Kidney tubule cell (primary cell): ENCODE data around the gene TSR2.
"Not testable (repeated sequence)": the region's sequence is repeated elsewhere in the genome, so short reads cannot be mapped to it uniquely, and the experiment has no call there.

Experiments used
- DNase-seq: peaks from one replicate; pipeline ENCODE4 v3.0.0-alpha.2; 2018; ENCODE audit warnings: low spot score

The TSR2 gene

GRCh38 chrX:54473993-54474859 lies 34.0 kb downstream of the TSR2 start:
- peak; percentile 84 for DNase-seq

GRCh38 chrX:54479136-54480111 lies 39.2 kb downstream of the TSR2 start:
- no peak for DNase-seq

- no peak for DNase-seq
Observed at GRCh38 chrX:54482839-54483593, 42.8 kb downstream of the TSR2 start.

- DNase-seq: no peak
Observed at GRCh38 chrX:54483946-54484345, 43.7 kb downstream of the TSR2 start.

DNA sequence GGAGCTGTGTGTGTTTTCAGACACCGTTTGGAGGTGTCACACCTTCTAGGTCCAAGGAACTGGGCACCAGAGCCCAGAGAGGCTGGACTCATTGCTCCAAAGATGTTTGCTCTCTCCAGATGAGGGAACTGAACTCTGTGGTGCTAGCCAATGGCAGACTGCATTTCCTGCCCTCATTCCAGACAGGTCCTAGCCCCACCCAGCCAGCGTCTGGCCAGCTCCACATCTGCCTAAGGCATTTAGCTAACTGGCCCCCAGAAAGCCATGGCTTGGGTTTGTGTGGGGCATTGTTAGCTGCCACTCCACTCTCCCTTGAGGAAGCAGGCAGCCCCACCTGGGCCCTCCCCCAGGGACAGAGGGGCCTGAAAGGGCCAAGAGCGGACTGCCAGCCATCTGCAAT lies 44.5 kb downstream of the TSR2 start:
- DNase-seq: no peak

DNA sequence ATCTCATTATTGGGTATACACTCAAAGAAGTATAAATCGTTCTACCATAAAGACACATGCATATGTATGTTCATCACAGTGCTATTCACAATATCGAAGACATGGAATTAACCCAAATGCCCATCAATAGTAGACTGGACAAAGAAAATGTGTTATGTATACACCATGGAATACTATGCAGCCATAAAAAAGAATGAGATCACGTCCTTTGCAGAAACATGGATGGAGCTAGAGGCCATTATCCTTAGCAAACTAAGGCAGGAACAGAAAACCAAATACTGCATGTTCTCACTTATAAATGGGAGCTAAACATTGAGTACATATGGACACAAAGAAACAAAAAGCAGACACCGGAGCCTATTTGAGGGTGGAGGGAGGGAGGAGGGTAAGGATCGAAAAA lies 49.6 kb downstream of the TSR2 start:
- not testable (repeated sequence) for DNase-seq

- peak; percentile 65 for DNase-seq
Observed at GRCh38 chrX:54492340-54492739, 52.1 kb downstream of the TSR2 start.

GRCh38 chrX:54494166-54494988 lies 54.2 kb downstream of the TSR2 start:
- DNase-seq: no peak
